Retinal pigment epithelial cell (primary cell): ENCODE results near the gene RNU5B-1.

ENCODE experiments used
- DNase-seq: peaks from one replicate; pipeline ENCODE4 v3.0.0-alpha.2; 2010; ENCODE audit warnings: low read depth
- H3K4me3 ChIP-seq: 2 replicates; pipeline ENCODE4 v1.5.1; 2011; ENCODE audit warnings: mild to moderate bottlenecking, low read length, control low read depth, moderate library complexity
- CTCF ChIP-seq: conservative IDR thresholded peaks from 2 replicates; pipeline ENCODE4 v1.5.1; 2011; ENCODE audit warnings: low read depth, low read length, control low read depth, inconsistent platforms

RNU5B-1 gene

GRCh38 chr15:65304381-65305149, at the start of gene RNU5B-1:
Gene RNU5B-1 (plus strand): TSS chr15:65304677.
- TF ChIP-seq CTCF: peak; percentile 92
- peak; percentile 91 for DNase-seq
- peak within 1 kb of the TSS; percentile 61 for H3K4me3 ChIP-seq

- H3K4me3 ChIP-seq: no peak overlapping the region
Measured at GRCh38 chr15:65254758-65255157, 49.7 kb upstream of the RNU5B-1 start.

GRCh38 chr15:65255486-65256140, 48.9 kb upstream of the RNU5B-1 start:
- no peak for TF ChIP-seq CTCF
- DNase-seq: no peak
- H3K4me3 ChIP-seq: no peak overlapping the region

More at GRCh38 chr15:65254758-65255157, 49.7 kb upstream of the RNU5B-1 start:
- DNase-seq: no peak
- TF ChIP-seq CTCF: no peak

- no peak for DNase-seq
- no peak for TF ChIP-seq CTCF
- no peak overlapping the region for H3K4me3 ChIP-seq
Measured at GRCh38 chr15:65258375-65259262, 45.9 kb upstream of the RNU5B-1 start.

- no peak for TF ChIP-seq CTCF
- no peak for DNase-seq
- H3K4me3 ChIP-seq: no peak overlapping the region
Measured at GRCh38 chr15:65259367-65259797, 45.1 kb upstream of the RNU5B-1 start.

- no peak for TF ChIP-seq CTCF
- no peak overlapping the region for H3K4me3 ChIP-seq
Measured at GRCh38 chr15:65260968-65261367, 43.5 kb upstream of the RNU5B-1 start.

More at GRCh38 chr15:65260968-65261367, 43.5 kb upstream of the RNU5B-1 start:
- DNase-seq: no peak
